OCI-LY3 (cell line): Measurements from ENCODE around the gene CFD.

ENCODE experiments used
- CTCF ChIP-seq: fragments of 200-600, 300-600 bp; sonication (generic); IDR thresholded peaks from 2 replicates; pipeline ENCODE4 v1.5.1; 2014; ENCODE audit warnings: antibody characterized with exemption, low read length, low read depth
- EZH2phosphoT487 ChIP-seq: fragments of 200-600 bp; shearing (Covaris generic); IDR thresholded peaks from 2 replicates; pipeline ENCODE4 v1.6.1; 2018; ENCODE audit warnings: antibody characterized with exemption, mixed run types, low read depth

- TF ChIP-seq CTCF (no peak), EZH2phosphoT487 (no peak)
Measured at GRCh38 chr19:901216-902092, 42.0 kb downstream of the CFD start.
